ENCODE data around the gene PKD1L1. TPM values are rescaled to one million over a fixed set of nuclear protein-coding genes. Genes with fewer than 3 reads are reported as not detected.
A peak's percentile ranks its signal among the peaks of the same experiment; 100 is the strongest.

The PKD1L1 gene
- total RNA-seq, 6 experiments from 2014 or later, result 0.13 to 1.4 (median 0.51) TPM; not detected in 1

DNA sequence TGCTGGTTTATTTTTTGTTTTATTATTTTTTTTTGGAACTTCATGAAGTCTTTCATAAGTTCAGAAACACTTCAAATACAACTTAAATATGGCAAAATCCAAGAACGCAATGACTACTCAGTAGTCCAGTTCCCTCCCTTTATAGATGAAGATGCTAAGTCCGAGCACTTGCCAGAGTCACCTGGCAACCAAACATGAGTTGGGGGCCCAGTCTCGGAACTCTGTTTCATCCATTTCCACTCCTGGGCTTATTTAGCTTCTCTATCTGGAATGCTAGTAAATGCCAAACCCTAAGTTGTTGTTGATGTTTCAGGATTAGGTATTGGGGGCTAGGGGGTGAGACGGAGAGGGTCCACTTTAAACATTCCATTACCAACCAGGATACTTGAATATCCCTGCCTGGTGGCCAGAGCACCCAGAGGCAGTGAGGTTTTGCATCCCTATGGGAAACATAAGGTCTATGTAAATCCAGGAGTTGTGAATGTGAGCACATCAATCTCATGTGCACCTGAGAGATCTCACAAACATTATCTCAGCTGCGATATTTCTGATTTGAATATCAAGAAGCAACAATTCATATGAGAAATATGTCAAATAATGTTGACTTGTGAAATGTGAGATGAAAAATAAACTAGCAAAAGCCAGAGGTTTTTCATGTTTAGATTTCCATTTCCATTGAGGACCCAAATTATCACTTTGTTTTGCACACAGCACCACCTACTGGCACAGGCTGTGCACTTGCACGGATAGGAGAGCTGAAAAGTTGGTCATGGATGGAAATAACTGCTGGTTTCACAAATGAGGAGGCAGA is 129.3 kb downstream of the PKD1L1 start:
- no peaks in the 10 kb centered on the region for H3K36me3 ChIP-seq
- intact Hi-C loops (cut with DNase I), result no loop called here
- H3K4me1 ChIP-seq, result no peaks in the 10 kb centered on the region
- H3K27me3 ChIP-seq, result no peaks in the 10 kb centered on the region
- WGBS (ENCODE audit: insufficient coverage, low coverage, low lambda C conversion rate, missing lambda C conversion rate), result 44% methylated on average over 5 of the region's 6 CpGs
- peak; percentile 86 to 93 (median 91) for ATAC-seq
- TF ChIP-seq POLR2A (IDR thresholded peaks at IDR 0.05), result no peak
- TF ChIP-seq, protein P1, sequence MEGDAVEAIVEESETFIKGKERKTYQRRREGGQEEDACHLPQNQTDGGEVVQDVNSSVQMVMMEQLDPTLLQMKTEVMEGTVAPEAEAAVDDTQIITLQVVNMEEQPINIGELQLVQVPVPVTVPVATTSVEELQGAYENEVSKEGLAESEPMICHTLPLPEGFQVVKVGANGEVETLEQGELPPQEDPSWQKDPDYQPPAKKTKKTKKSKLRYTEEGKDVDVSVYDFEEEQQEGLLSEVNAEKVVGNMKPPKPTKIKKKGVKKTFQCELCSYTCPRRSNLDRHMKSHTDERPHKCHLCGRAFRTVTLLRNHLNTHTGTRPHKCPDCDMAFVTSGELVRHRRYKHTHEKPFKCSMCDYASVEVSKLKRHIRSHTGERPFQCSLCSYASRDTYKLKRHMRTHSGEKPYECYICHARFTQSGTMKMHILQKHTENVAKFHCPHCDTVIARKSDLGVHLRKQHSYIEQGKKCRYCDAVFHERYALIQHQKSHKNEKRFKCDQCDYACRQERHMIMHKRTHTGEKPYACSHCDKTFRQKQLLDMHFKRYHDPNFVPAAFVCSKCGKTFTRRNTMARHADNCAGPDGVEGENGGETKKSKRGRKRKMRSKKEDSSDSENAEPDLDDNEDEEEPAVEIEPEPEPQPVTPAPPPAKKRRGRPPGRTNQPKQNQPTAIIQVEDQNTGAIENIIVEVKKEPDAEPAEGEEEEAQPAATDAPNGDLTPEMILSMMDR (IDR thresholded peaks at IDR 0.05), result peak; percentile 91 to 95 (median 94)
- H3K4me3 ChIP-seq, result no peak overlapping the region
- no peaks in the 10 kb centered on the region for H3K9me3 ChIP-seq
- H3K27ac ChIP-seq, result no peak overlapping the region
- DNase-seq, result peak in 2 of 3 donors; percentile 64 to 65

DNA sequence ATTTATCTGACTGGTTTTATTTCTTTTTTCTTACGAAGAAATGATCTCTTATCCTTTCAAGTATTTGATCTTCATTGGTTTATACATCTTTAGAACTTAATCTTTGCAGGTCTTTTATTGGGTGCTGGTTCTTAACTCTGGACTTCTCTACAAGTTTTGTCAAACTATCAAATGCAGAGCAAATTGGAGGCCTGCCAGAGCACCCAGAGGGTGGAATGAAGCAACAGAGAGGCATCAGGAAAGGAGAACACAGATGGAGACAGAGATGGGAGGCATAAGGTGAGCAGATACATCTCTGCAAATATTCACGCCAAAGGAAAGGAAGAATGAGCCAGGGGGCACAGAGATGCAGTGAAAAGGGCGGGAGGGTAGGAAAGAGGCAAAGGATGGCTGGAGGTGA is 130.3 kb downstream of the PKD1L1 start:
- TF ChIP-seq, protein P1 (IDR thresholded peaks at IDR 0.05), result no peak
- TF ChIP-seq POLR2A (IDR thresholded peaks at IDR 0.05), result no peak
- no peak overlapping the region for H3K4me3 ChIP-seq
- no peaks in the 10 kb centered on the region for H3K9me3 ChIP-seq
- no peaks in the 10 kb centered on the region for H3K36me3 ChIP-seq
- DNase-seq, result peak in 1 of 3 donors; percentile 59
- no peaks in the 10 kb centered on the region for H3K27me3 ChIP-seq
- H3K4me1 ChIP-seq, result no peaks in the 10 kb centered on the region
- intact Hi-C loops (cut with DNase I), result no loop called here
- ATAC-seq, result peak in 3 of 4 donors; percentile 41 to 46 (median 44)
- WGBS (ENCODE audit: insufficient coverage, low coverage, low lambda C conversion rate, missing lambda C conversion rate), result 65% methylated on average over 3 of the region's 3 CpGs
- H3K27ac ChIP-seq, result no peak overlapping the region

DNA sequence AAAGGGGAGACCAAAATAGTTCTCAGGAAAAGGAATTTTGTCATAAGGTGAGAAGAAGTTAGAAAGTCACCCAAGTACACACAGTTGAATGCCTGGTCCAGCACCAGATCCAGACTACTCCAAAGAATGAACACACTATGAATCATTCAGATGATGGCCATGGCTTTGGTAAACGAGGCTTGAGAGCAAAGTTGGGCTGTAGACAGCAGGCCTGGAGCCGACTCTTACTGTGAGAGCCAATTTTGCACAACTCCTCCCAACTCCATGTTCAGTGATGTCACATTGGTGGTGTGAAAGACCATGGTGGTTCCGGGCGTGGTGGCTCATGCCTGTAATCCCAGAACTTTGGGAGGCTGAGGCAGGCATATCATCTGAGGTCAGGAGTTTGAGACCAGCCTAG is 131.6 kb downstream of the PKD1L1 start:
- Histone ChIP-seq H3K4me1 (no peaks in the 10 kb centered on the region), H3K36me3 (no peaks in the 10 kb centered on the region), H3K9me3 (no peaks in the 10 kb centered on the region), H3K27me3 (no peaks in the 10 kb centered on the region), H3K4me3 (no peak overlapping the region), H3K27ac (no peak overlapping the region)
- intact Hi-C loops (cut with DNase I), result no loop called here
- no peak for TF ChIP-seq POLR2A (IDR thresholded peaks at IDR 0.05)
- TF ChIP-seq, protein P1 (IDR thresholded peaks at IDR 0.05), result no peak
- WGBS (ENCODE audit: insufficient coverage, low coverage, low lambda C conversion rate, missing lambda C conversion rate), result 20% methylated on average over 1 of the region's 4 CpGs
- no peak for ATAC-seq
- DNase-seq, result no peak

DNA sequence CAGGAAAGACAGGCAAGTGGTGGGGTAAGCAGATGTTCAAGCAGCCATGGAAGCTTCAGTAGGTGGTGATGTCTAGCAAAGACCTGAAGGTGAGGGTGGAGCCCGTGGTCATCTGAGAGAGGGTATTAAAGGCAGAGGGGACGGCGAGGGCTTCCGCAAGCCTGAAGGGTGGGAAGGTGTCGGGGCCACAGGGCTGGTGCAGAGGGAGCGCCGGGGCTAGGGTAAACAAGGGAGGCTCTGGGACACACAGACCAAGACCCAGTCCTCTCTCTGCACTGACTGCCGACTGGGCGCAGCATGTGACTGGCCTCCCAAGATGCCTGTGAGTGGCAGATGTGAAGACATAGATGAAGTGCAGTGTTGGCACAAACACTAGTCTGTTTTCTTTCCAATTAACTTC is 132.4 kb downstream of the PKD1L1 start:
- ATAC-seq (no peak), DNase-seq (no peak)
- intact Hi-C loops (cut with DNase I), result no loop called here
- no peak overlapping the region for H3K27ac ChIP-seq
- H3K4me1 ChIP-seq, result no peaks in the 10 kb centered on the region
- no peaks in the 10 kb centered on the region for H3K36me3 ChIP-seq
- no peaks in the 10 kb centered on the region for H3K27me3 ChIP-seq
- no peak overlapping the region for H3K4me3 ChIP-seq
- H3K9me3 ChIP-seq, result no peaks in the 10 kb centered on the region
- 37% methylated on average over 2 of the region's 9 CpGs for WGBS (ENCODE audit: insufficient coverage, low coverage, low lambda C conversion rate, missing lambda C conversion rate)
- TF ChIP-seq, protein P1 (IDR thresholded peaks at IDR 0.05), result no peak
- TF ChIP-seq POLR2A (IDR thresholded peaks at IDR 0.05), result no peak

Data from right lobe of liver (tissue), 6 donors.